PC-9 (cell line): ENCODE data around the gene HNRNPA1L2.

Experiments used
- EZH2 ChIP-seq: fragments of 200-600 bp; sonication (generic); IDR thresholded peaks from 2 replicates; pipeline ENCODE4 v1.8.0; 2017; ENCODE audit warnings: antibody characterized with exemption, low read depth
- TF ChIP-seq, protein P1 (sequence below): fragments of 200-600 bp; sonication (generic); conservative IDR thresholded peaks from 2 replicates; pipeline ENCODE4 v1.6.1; 2017; ENCODE audit warnings: mixed run types, antibody characterized with exemption, mild to moderate bottlenecking, moderate library complexity

GRCh38 chr13:52652196-52652979 lies 10.2 kb downstream of the HNRNPA1L2 start, which contains the start of gene SUGT1:
- TF ChIP-seq, protein P1, sequence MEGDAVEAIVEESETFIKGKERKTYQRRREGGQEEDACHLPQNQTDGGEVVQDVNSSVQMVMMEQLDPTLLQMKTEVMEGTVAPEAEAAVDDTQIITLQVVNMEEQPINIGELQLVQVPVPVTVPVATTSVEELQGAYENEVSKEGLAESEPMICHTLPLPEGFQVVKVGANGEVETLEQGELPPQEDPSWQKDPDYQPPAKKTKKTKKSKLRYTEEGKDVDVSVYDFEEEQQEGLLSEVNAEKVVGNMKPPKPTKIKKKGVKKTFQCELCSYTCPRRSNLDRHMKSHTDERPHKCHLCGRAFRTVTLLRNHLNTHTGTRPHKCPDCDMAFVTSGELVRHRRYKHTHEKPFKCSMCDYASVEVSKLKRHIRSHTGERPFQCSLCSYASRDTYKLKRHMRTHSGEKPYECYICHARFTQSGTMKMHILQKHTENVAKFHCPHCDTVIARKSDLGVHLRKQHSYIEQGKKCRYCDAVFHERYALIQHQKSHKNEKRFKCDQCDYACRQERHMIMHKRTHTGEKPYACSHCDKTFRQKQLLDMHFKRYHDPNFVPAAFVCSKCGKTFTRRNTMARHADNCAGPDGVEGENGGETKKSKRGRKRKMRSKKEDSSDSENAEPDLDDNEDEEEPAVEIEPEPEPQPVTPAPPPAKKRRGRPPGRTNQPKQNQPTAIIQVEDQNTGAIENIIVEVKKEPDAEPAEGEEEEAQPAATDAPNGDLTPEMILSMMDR: no peak; the same call in 1 of the 2 replicates
- TF ChIP-seq EZH2: no peak
